GM18861 (cell line): ENCODE data around the gene LAMB4.

Source experiments
- ATAC-seq: cut with Tn5 transposase; IDR thresholded peaks from one replicate; pipeline ENCODE4 v1.9.1; 2021; ENCODE audit not compliant: unreplicated experiment

Gene LAMB4

DNA sequence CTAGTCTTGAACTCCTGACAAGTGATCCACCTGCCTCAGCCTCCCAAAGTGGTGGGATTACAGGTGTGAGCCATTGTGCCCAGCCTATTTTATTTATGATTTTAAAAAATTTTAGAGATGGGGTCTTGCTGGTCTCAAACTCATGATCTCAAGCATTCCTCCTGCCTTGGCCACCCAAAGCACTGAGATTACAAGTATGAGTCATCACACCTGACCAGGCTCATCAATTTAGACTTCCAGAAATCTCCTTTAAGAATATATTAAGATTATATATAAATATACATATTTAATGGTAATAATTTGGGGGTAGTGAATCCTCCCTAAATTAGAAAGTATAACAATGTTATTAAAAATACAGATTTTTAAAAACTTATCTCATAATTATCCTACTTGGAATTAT, 156.3 kb downstream of the LAMB4 start:
- ATAC-seq: no peak
